Stimulated activated CD4-positive, alpha-beta T cell treated with anti-CD3 and anti-CD28 coated beads, Interleukin-15, amount 100 ng/mL, for 24 hours (primary cell): Measurements from ENCODE around the gene OPRL1.
"Not testable (repeated sequence)": the region's sequence is repeated elsewhere in the genome, so short reads cannot be mapped to it uniquely, and the experiment has no call there.

ENCODE experiments used
- DNase-seq: peaks from one replicate; pipeline ENCODE4 v3.0.0-alpha.2; 2020

The OPRL1 gene

GRCh38 chr20:64087226-64087825 lies 7.4 kb downstream of the OPRL1 start:
- not testable (repeated sequence) for DNase-seq

GRCh38 chr20:64088586-64088985 lies 8.7 kb downstream of the OPRL1 start:
- not testable (repeated sequence) for DNase-seq

GRCh38 chr20:64090165-64090564 lies 10.3 kb downstream of the OPRL1 start:
- no peak for DNase-seq

- DNase-seq: no peak
These were observed 11.5 kb downstream of the OPRL1 start for GRCh38 chr20:64091340-64091739.

- DNase-seq: no peak
These were observed 11.9 kb downstream of the OPRL1 start for GRCh38 chr20:64091770-64092169.

GRCh38 chr20:64092258-64093012 lies 12.6 kb downstream of the OPRL1 start:
- DNase-seq: no peak

GRCh38 chr20:64093013-64093503 lies 13.2 kb downstream of the OPRL1 start:
- no peak for DNase-seq

GRCh38 chr20:64095455-64095854 lies 15.6 kb downstream of the OPRL1 start:
- no peak for DNase-seq

- no peak for DNase-seq
These were observed 16.0 kb downstream of the OPRL1 start for GRCh38 chr20:64095927-64096326.

GRCh38 chr20:64096535-64096934 lies 16.7 kb downstream of the OPRL1 start:
- no peak for DNase-seq

GRCh38 chr20:64098471-64099013 lies 18.7 kb downstream of the OPRL1 start:
- no peak for DNase-seq

- DNase-seq: no peak
These were observed 19.4 kb downstream of the OPRL1 start for GRCh38 chr20:64099086-64099786.

GRCh38 chr20:64099880-64100565 lies 20.1 kb downstream of the OPRL1 start:
- DNase-seq: no peak

GRCh38 chr20:64100566-64100888 lies 20.6 kb downstream of the OPRL1 start:
- no peak for DNase-seq

GRCh38 chr20:64100946-64101688 lies 21.2 kb downstream of the OPRL1 start:
- DNase-seq: no peak

- peak; percentile 80 for DNase-seq
These were observed 22.1 kb downstream of the OPRL1 start for GRCh38 chr20:64101731-64102621.

GRCh38 chr20:64102647-64103354 lies 22.9 kb downstream of the OPRL1 start:
- DNase-seq: no peak

GRCh38 chr20:64103871-64104666 lies 24.2 kb downstream of the OPRL1 start:
- DNase-seq: no peak

GRCh38 chr20:64104667-64105451 lies 25.0 kb downstream of the OPRL1 start:
- DNase-seq: no peak
